PC-9 (cell line): ENCODE data around the gene KRTAP9-4. TPM values are rescaled to one million over a fixed set of nuclear protein-coding genes. Genes with fewer than 3 reads are reported as not detected.
"Not testable (repeated sequence)": the region's sequence is repeated elsewhere in the genome, so short reads cannot be mapped to it uniquely, and the experiment has no call there.

Experiments
- BruUV-seq: library from RNA; stranded (reverse); fragments of 400-500 nt; replicated peaks from 2 replicates; lab custom pipeline; 2021; lab: Mats Ljungman, UMichigan
- CTCF ChIA-PET: fragments of 300-600 bp; sonication (Branson Sonifier 250); formaldehyde crosslinking; loops from one replicate; lab custom pipeline; 2022; ENCODE audit warnings: antibody characterized with exemption; lab: Charles Lee
- POLR2A ChIA-PET: fragments of 300-600 bp; sonication (Branson Sonifier 250); formaldehyde crosslinking; loops from one replicate; lab custom pipeline; 2022; ENCODE audit warnings: antibody characterized with exemption; ENCODE audit not compliant: unreplicated experiment; lab: Charles Lee
- DNase-seq, 2 experiments: peaks; one replicate each; pipeline versions ENCODE4 v3.0.0 to v3.0.0-alpha.2; 2015 to 2022; ENCODE audit warnings: mixed read lengths in 1 of 2
- H2AFZ ChIP-seq: fragments of 200-600 bp; sonication (generic); 2 replicates; pipeline ENCODE4 v1.8.1; 2017; ENCODE audit warnings: antibody characterized with exemption
- H3F3A ChIP-seq: fragments of 200-600 bp; sonication (generic); 2 replicates; pipeline ENCODE4 v1.8.1; 2017; ENCODE audit warnings: antibody characterized with exemption, mild to moderate bottlenecking, low read depth; ENCODE audit not compliant: insufficient read depth
- H3K27ac ChIP-seq: fragments of 200-600 bp; sonication (generic); 2 replicates; pipeline ENCODE4 v1.6.1; 2016; ENCODE audit warnings: mixed run types
- H3K27me3 ChIP-seq: fragments of 200-600 bp; sonication (generic); 2 replicates; pipeline ENCODE4 v1.6.1; 2016; ENCODE audit warnings: low read depth, mixed run types; ENCODE audit not compliant: insufficient read depth
- H3K36me3 ChIP-seq: fragments of 200-600 bp; sonication (generic); 2 replicates; pipeline ENCODE4 v1.6.1; 2016; ENCODE audit warnings: low read depth, mixed run types
- H3K4me1 ChIP-seq: fragments of 200-600 bp; sonication (generic); replicated peaks from 2 replicates; pipeline ENCODE4 v1.6.1; 2016; ENCODE audit warnings: mixed run types; ENCODE audit not compliant: insufficient read depth
- H3K4me2 ChIP-seq: fragments of 200-600 bp; sonication (generic); 2 replicates; pipeline ENCODE4 v1.6.1; 2017; ENCODE audit warnings: mixed run types
- H3K4me3 ChIP-seq: fragments of 200-600 bp; sonication (generic); 2 replicates; pipeline ENCODE4 v1.6.1; 2016; ENCODE audit warnings: mixed run types
- H3K79me2 ChIP-seq: fragments of 200-600 bp; sonication (generic); 2 replicates; pipeline ENCODE4 v1.6.1; 2017; ENCODE audit warnings: low read depth, mixed run types
- H3K9me2 ChIP-seq: fragments of 200-600 bp; sonication (generic); 2 replicates; pipeline ENCODE4 v1.8.1; 2017; ENCODE audit warnings: mild to moderate bottlenecking; ENCODE audit not compliant: insufficient read depth
- H3K9me3 ChIP-seq: fragments of 200-600 bp; sonication (generic); 2 replicates; pipeline ENCODE4 v1.8.1; 2016; ENCODE audit warnings: low read depth; ENCODE audit not compliant: insufficient read depth
- H4K20me1 ChIP-seq: fragments of 200-600 bp; sonication (generic); 2 replicates; pipeline ENCODE4 v1.8.1; 2017; ENCODE audit not compliant: insufficient read depth
- EZH2 ChIP-seq: fragments of 200-600 bp; sonication (generic); IDR thresholded peaks from 2 replicates; pipeline ENCODE4 v1.8.0; 2017; ENCODE audit warnings: antibody characterized with exemption, low read depth
- intact Hi-C: fragments of 100-400 bp; cut with micrococcal nuclease; formaldehyde crosslinking; loops from one replicate; pipeline ENCODE4 v1.10.0; 2022; ENCODE audit not compliant: unreplicated experiment
- total RNA-seq: library from RNA; stranded (reverse); gene quantifications from 2 replicates; pipeline ENCODE4 v1.2.3, GENCODE V29; 2021
- TF ChIP-seq, protein P1 (sequence below): fragments of 200-600 bp; sonication (generic); conservative IDR thresholded peaks from 2 replicates; pipeline ENCODE4 v1.6.1; 2017; ENCODE audit warnings: mixed run types, antibody characterized with exemption, mild to moderate bottlenecking, moderate library complexity

KRTAP9-4 gene
- total RNA-seq, 1 experiment from 2014 or later = not detected

DNA sequence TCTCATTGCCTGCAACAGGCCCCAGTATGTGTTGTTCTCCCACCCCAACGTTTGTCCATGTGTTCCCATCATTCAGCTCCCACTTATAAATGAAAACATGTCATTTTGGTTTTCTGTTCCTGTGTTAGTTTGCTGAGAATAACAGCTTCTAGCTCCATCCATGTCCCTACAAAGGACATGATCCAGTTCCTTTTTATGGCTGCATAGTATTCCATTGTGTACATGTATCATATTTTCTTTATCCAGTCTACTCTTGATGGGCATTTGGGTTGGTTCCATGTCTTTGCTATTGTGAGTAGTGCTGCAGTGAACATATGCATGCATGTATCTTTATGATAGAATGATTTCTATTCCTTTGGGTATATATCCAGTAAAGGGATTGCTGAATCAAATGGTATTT lies 33.8 kb upstream of the KRTAP9-4 start:
- no peak for DNase-seq
- H3K4me2 ChIP-seq = no peak overlapping the region
- H3K4me3 ChIP-seq = no peak overlapping the region
- POLR2A ChIA-PET = no interaction called here
- CTCF ChIA-PET = no interaction called here
- H3K4me1 ChIP-seq = peaks cover 33% of the 10 kb centered on the region
- intact Hi-C loops = no loop called here
- no peaks in the 10 kb centered on the region for H3K79me2 ChIP-seq
- BruUV-seq = no TSS peak
- no peaks in the 10 kb centered on the region for H3K36me3 ChIP-seq
- peaks cover 27% of the 10 kb centered on the region for H3F3A ChIP-seq
- H3K27ac ChIP-seq = no peak overlapping the region
- TF ChIP-seq, protein P1, sequence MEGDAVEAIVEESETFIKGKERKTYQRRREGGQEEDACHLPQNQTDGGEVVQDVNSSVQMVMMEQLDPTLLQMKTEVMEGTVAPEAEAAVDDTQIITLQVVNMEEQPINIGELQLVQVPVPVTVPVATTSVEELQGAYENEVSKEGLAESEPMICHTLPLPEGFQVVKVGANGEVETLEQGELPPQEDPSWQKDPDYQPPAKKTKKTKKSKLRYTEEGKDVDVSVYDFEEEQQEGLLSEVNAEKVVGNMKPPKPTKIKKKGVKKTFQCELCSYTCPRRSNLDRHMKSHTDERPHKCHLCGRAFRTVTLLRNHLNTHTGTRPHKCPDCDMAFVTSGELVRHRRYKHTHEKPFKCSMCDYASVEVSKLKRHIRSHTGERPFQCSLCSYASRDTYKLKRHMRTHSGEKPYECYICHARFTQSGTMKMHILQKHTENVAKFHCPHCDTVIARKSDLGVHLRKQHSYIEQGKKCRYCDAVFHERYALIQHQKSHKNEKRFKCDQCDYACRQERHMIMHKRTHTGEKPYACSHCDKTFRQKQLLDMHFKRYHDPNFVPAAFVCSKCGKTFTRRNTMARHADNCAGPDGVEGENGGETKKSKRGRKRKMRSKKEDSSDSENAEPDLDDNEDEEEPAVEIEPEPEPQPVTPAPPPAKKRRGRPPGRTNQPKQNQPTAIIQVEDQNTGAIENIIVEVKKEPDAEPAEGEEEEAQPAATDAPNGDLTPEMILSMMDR = no peak
- TF ChIP-seq EZH2 = no peak
- no peak overlapping the region for H2AFZ ChIP-seq
- no peaks in the 10 kb centered on the region for H3K27me3 ChIP-seq
- H4K20me1 ChIP-seq = no peaks in the 10 kb centered on the region
- peaks cover 3% of the 10 kb centered on the region; the same call in 1 of the 2 replicates for H3K9me3 ChIP-seq
- no peaks in the 10 kb centered on the region for H3K9me2 ChIP-seq

DNA sequence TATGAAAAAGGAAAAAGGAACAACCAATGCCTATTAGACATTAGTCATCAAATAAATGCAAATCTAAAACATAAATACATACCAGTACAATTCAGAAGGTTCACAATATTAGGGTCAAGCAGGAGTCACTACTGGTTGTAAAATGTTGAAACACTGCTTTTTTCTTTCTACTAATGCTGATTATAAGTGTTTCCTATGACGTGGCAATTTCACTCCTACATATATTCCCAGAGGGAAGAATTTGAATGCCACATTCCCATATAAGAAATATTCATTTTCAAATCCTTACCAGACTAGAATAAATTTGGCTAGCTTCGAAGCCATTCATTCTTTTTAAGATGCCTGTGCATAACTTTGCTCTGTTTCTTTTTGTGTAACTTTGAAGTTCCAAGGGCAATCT lies 25.7 kb upstream of the KRTAP9-4 start:
- Histone ChIP-seq H3K4me3 (no peak overlapping the region), H3K9me3 (no peaks in the 10 kb centered on the region), H3K79me2 (no peaks in the 10 kb centered on the region), H3K9me2 (no peaks in the 10 kb centered on the region; the same call in 1 of the 2 replicates), H3K27ac (no peak overlapping the region), H3K4me1 (no peaks in the 10 kb centered on the region), H3F3A (no peaks in the 10 kb centered on the region), H3K4me2 (no peak overlapping the region), H3K36me3 (no peaks in the 10 kb centered on the region), H3K27me3 (no peaks in the 10 kb centered on the region), H2AFZ (no peak overlapping the region), H4K20me1 (no peaks in the 10 kb centered on the region)
- TF ChIP-seq, protein P1 = no peak
- TF ChIP-seq EZH2 = no peak
- no TSS peak for BruUV-seq
- DNase-seq = no peak
- CTCF ChIA-PET = interaction anchor here (0.6 kb wide), 1 partner anchor 124 kb away, joined by 4 read pairs; no protein-coding TSS in a partner anchor
- POLR2A ChIA-PET = no interaction called here
- intact Hi-C loops = no loop called here

DNA sequence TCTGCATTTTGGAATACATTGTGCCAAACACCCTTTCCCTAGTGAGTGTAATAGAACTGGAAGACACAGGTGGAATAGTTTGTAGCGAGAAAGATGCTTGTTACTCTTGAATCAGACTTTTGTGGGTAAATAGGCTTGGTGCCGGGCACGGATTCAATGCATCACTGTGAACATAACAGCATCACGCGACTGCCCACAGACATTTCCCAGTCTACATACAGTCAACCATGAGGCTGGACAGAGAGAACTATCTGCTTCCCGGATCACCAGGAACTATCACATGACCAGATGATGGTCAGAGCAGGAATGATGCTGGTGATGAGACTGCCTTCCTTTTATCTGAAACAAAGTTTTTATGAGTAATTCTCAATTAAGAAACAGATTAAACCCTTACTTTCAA lies 23.4 kb upstream of the KRTAP9-4 start:
- no peaks in the 10 kb centered on the region for H4K20me1 ChIP-seq
- no peak for DNase-seq
- TF ChIP-seq, protein P1 = no peak
- no peak for TF ChIP-seq EZH2
- ChIA-PET POLR2A (no interaction called here), CTCF (no interaction called here)
- no peaks in the 10 kb centered on the region for H3K27me3 ChIP-seq
- H3F3A ChIP-seq = no peaks in the 10 kb centered on the region
- no peaks in the 10 kb centered on the region for H3K4me1 ChIP-seq
- H2AFZ ChIP-seq = no peak overlapping the region
- no peaks in the 10 kb centered on the region; the same call in 1 of the 2 replicates for H3K9me2 ChIP-seq
- intact Hi-C loops = no loop called here
- no peaks in the 10 kb centered on the region for H3K79me2 ChIP-seq
- BruUV-seq = no TSS peak
- H3K9me3 ChIP-seq = no peaks in the 10 kb centered on the region
- H3K4me2 ChIP-seq = no peak overlapping the region
- no peak overlapping the region for H3K4me3 ChIP-seq
- H3K27ac ChIP-seq = no peak overlapping the region
- no peaks in the 10 kb centered on the region for H3K36me3 ChIP-seq

DNA sequence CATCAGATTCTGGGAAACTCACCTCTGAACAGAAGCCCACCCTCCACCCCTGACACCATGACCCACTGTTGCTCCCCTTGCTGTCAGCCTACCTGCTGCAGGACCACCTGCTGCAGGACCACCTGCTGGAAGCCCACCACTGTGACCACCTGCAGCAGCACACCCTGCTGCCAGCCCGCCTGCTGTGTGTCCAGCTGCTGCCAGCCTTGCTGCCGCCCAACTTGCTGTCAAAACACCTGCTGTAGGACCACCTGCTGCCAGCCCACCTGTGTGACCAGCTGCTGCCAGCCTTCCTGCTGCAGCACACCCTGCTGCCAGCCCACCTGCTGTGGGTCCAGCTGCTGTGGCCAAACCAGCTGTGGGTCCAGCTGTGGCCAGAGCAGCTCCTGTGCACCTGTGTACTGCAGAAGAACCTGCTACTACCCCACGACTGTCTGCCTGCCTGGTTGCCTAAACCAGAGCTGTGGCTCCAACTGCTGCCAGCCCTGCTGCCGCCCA lies 22.8 kb upstream of the KRTAP9-4 start, which contains the start of gene KRTAP9-2:
TSS of gene KRTAP9-2 (plus strand) at position 51 of the 498 bp plus-strand sequence. CDS start at position 58, 7 bp downstream.
- H3K27me3 ChIP-seq, H2AFZ ChIP-seq, H3K36me3 ChIP-seq, H3K4me1 ChIP-seq, H3K4me3 ChIP-seq, H3K9me3 ChIP-seq, H3K79me2 ChIP-seq, H3K4me2 ChIP-seq, H3K9me2 ChIP-seq, H3K27ac ChIP-seq, H3F3A ChIP-seq, H4K20me1 ChIP-seq, intact Hi-C loops, BruUV-seq, DNase-seq, POLR2A ChIA-PET, CTCF ChIA-PET: not testable (repeated sequence)
